AG09319 (cell line): ENCODE measurements around the gene STRADB.
"Not testable (repeated sequence)": the region's sequence is repeated elsewhere in the genome, so short reads cannot be mapped to it uniquely, and the experiment has no call there.

ENCODE experiments used
- DNase-seq: peaks from one replicate; pipeline ENCODE4 v3.0.0-alpha.2; 2010; ENCODE audit warnings: low read depth; ENCODE audit errors: extremely low read depth
- CTCF ChIP-seq: IDR thresholded peaks from 2 replicates; pipeline ENCODE4 v1.5.1; 2011; ENCODE audit warnings: low read depth, mild to moderate bottlenecking, inconsistent platforms, low read length, moderate library complexity

Gene STRADB

GRCh38 chr2:201419057-201419635 lies 32.4 kb upstream of the STRADB start:
- no peak for TF ChIP-seq CTCF
- no peak for DNase-seq

- no peak for DNase-seq
- TF ChIP-seq CTCF, result no peak
Observed at GRCh38 chr2:201419986-201420385, 31.6 kb upstream of the STRADB start.

GRCh38 chr2:201420442-201421113 lies 31.0 kb upstream of the STRADB start:
- TF ChIP-seq CTCF, result no peak
- DNase-seq, result no peak

- TF ChIP-seq CTCF, result no peak
- DNase-seq, result no peak
Observed at GRCh38 chr2:201425952-201426351, 25.6 kb upstream of the STRADB start.

- not testable (repeated sequence) for DNase-seq
Observed at GRCh38 chr2:201428366-201428765, 23.2 kb upstream of the STRADB start.

GRCh38 chr2:201429835-201430234 lies 21.7 kb upstream of the STRADB start:
- not testable (repeated sequence) for DNase-seq

GRCh38 chr2:201430322-201430721 lies 21.2 kb upstream of the STRADB start:
- DNase-seq, result not testable (repeated sequence)

- DNase-seq, result no peak
Observed at GRCh38 chr2:201430839-201431238, 20.7 kb upstream of the STRADB start.

More at GRCh38 chr2:201430839-201431238, 20.7 kb upstream of the STRADB start:
- no peak for TF ChIP-seq CTCF
